Retinal pigment epithelial cell (primary cell): ENCODE measurements around the gene IQCF2.

Source experiments
- DNase-seq: peaks from one replicate; pipeline ENCODE4 v3.0.0-alpha.2; 2010; ENCODE audit warnings: low read depth
- H3K4me3 ChIP-seq: 2 replicates; pipeline ENCODE4 v1.5.1; 2011; ENCODE audit warnings: mild to moderate bottlenecking, low read length, control low read depth, moderate library complexity
- CTCF ChIP-seq: conservative IDR thresholded peaks from 2 replicates; pipeline ENCODE4 v1.5.1; 2011; ENCODE audit warnings: low read depth, low read length, control low read depth, inconsistent platforms

IQCF2 gene

DNA sequence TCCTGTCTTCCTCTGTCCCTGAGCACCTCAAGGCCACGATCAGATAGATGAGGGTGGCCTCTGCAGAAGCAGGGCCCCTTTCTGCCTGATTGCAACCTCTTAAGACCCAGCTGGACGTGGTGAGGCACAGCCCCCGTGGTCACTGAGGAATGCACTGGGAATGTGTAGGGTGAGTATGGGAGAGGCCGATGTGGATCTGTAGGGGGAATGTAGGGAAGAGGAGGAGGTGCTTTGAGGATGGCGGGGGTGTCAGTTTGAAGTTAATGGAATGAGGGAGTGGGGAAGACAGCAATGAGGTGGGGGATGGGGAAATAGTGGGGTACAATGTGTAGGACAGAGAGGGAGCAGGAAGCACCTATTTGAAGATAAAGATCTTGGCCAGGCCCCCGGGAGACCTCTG, 14.8 kb downstream of the IQCF2 start:
- no peak for DNase-seq
- TF ChIP-seq CTCF = no peak
- H3K4me3 ChIP-seq = no peak overlapping the region

DNA sequence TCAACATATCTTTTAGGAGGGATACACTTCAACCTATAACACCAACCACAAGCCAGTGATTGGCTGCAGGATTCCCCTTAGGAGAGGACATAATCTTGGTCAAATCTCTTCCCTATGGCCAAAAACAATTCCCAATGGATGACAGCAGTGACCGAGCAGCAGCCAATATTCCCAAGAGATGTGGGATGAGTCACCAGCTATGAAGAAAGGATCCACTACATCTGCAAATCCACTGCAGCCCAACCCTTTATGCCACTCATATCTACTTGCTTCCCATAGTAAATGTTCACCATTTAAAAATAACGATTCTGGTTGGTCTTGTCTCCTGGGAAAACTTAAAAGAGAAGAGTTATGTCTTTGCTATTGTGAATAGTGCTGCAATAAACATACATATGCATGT, 18.5 kb downstream of the IQCF2 start:
- no peak overlapping the region for H3K4me3 ChIP-seq
- TF ChIP-seq CTCF = no peak
- DNase-seq = no peak

GRCh38 chr3:51886447-51886846, 25.0 kb downstream of the IQCF2 start:
- no peak for TF ChIP-seq CTCF
- DNase-seq = no peak
- no peak overlapping the region for H3K4me3 ChIP-seq

- DNase-seq = no peak
- no peak for TF ChIP-seq CTCF
- no peak overlapping the region for H3K4me3 ChIP-seq
Observed at GRCh38 chr3:51887620-51888019, 26.2 kb downstream of the IQCF2 start.

GRCh38 chr3:51888463-51889105, 27.2 kb downstream of the IQCF2 start:
- no peak overlapping the region for H3K4me3 ChIP-seq
- TF ChIP-seq CTCF = no peak
- no peak for DNase-seq

- DNase-seq = no peak
- H3K4me3 ChIP-seq = no peak overlapping the region
- no peak for TF ChIP-seq CTCF
Observed at GRCh38 chr3:51891242-51892039, 30.0 kb downstream of the IQCF2 start.

DNA sequence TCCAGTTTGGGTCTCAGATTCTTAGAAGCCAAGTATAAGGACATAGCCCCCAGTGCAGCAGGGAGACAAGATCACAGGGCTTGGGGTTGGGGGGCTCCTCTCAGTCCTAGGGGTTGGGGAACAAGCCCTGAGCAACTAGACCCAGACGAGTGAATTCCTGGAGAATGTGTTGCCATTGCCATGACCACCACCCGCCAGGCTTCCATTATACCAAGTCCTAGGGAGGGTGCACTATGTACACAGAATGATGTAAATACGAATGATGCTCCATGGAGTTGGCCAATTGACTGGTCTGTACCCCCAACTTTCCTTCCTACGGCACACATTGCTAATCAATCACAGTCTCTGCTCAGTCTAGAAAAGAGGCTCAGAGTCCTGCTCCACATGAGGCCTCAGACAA, 33.0 kb downstream of the IQCF2 start:
- DNase-seq = no peak
- TF ChIP-seq CTCF = no peak
- H3K4me3 ChIP-seq = no peak overlapping the region
